ENCODE measurements around the gene GAS6. TPM values are rescaled to one million over a fixed set of nuclear protein-coding genes. Genes with fewer than 3 reads are reported as not detected.

The GAS6 gene
- total RNA-seq, 1 experiment from 2014 or later = 28.1 TPM

GRCh38 chr13:113793718-113794085 lies 70.2 kb downstream of the GAS6 start:
- intact Hi-C loops (cut with micrococcal nuclease; ENCODE audit: unreplicated experiment) = no loop called here
- ATAC-seq = no peak
- POLR2A ChIA-PET = no interaction called here

GRCh38 chr13:113792886-113793717 lies 70.8 kb downstream of the GAS6 start:
- H3K27ac ChIP-seq (ENCODE audit: low read length) = no peak overlapping the region
- in situ Hi-C loops (cut with HindIII; ENCODE audit: low pct_unique_long_range_greater_than_20kb, low sequenced_read_pairs) = no loop called here
- no peak for TF ChIP-seq CTCF (IDR thresholded peaks at IDR 0.05)
- TF ChIP-seq POLR2AphosphoS5 (IDR thresholded peaks at IDR 0.05; ENCODE audit: low read depth, low read length) = no peak
- no peak for TF ChIP-seq TCF7L2 (IDR thresholded peaks at IDR 0.05; ENCODE audit: low read depth, low read length)
- no peak for TF ChIP-seq SIN3A (IDR thresholded peaks at IDR 0.05; ENCODE audit: borderline replicate concordance, insufficient read depth, low read depth, low read length)
- TF ChIP-seq REST (IDR thresholded peaks at IDR 0.05; ENCODE audit: insufficient read depth in 1 of 2, low read depth in 2 of 2, low read length in 1 of 2) = no peak

More at GRCh38 chr13:113793718-113794085, 70.2 kb downstream of the GAS6 start:
- TF ChIP-seq CTCF (IDR thresholded peaks at IDR 0.05) = no peak
- TF ChIP-seq SIN3A (IDR thresholded peaks at IDR 0.05; ENCODE audit: borderline replicate concordance, insufficient read depth, low read depth, low read length) = no peak
- TF ChIP-seq TCF7L2 (IDR thresholded peaks at IDR 0.05; ENCODE audit: low read depth, low read length) = no peak
- Histone ChIP-seq H3K4me1 (ENCODE audit: control insufficient read depth, insufficient read depth, low read length) (no peaks in the 10 kb centered on the region), H3K9me3 (ENCODE audit: control insufficient read depth, insufficient read depth, low read depth, low read length) (no peaks in the 10 kb centered on the region), H3K36me3 (ENCODE audit: control insufficient read depth, insufficient read depth, low read length) (no peaks in the 10 kb centered on the region), H3K27ac (ENCODE audit: low read length) (no peak overlapping the region), H3K4me3 (ENCODE audit: low read depth in 2 of 2, low read length in 2 of 2) (no peak overlapping the region), H3K27me3 (ENCODE audit: control insufficient read depth, insufficient read depth, low read length) (no peaks in the 10 kb centered on the region)
- in situ Hi-C loops (cut with HindIII; ENCODE audit: low pct_unique_long_range_greater_than_20kb, low sequenced_read_pairs) = no loop called here
- DNase-seq (ENCODE audit: low read depth, low spot score) = no peak
- CTCF ChIA-PET = no interaction called here
- BruUV-seq (replicated peaks) = no TSS peak

More at GRCh38 chr13:113792886-113793717, 70.8 kb downstream of the GAS6 start:
- ATAC-seq = no peak
- Histone ChIP-seq H3K4me1 (ENCODE audit: control insufficient read depth, insufficient read depth, low read length) (no peaks in the 10 kb centered on the region), H3K4me3 (ENCODE audit: low read depth in 2 of 2, low read length in 2 of 2) (no peak overlapping the region), H3K9me3 (ENCODE audit: control insufficient read depth, insufficient read depth, low read depth, low read length) (no peaks in the 10 kb centered on the region), H3K36me3 (ENCODE audit: control insufficient read depth, insufficient read depth, low read length) (no peaks in the 10 kb centered on the region), H3K27me3 (ENCODE audit: control insufficient read depth, insufficient read depth, low read length) (no peaks in the 10 kb centered on the region)
- BruUV-seq (replicated peaks) = no TSS peak
- no peak for DNase-seq (ENCODE audit: low read depth, low spot score)
- ChIA-PET CTCF (no interaction called here), POLR2A (interaction anchor here (0.7 kb wide), 1 partner anchor 344 kb away, joined by 6 read pairs; no protein-coding TSS in a partner anchor)
- intact Hi-C loops (cut with micrococcal nuclease; ENCODE audit: unreplicated experiment) = no loop called here
